ENCODE data around the gene PKNOX2. TPM values are rescaled to one million over a fixed set of nuclear protein-coding genes. Genes with fewer than 3 reads are reported as not detected.

PKNOX2 gene
- total RNA-seq, 1 donor from 2014 or later, result 8.7 TPM

GRCh38 chr11:125350206-125351032, 185.9 kb downstream of the PKNOX2 start:
- no peak overlapping the region for H3K4me3 Mint-ChIP-seq (ENCODE audit: unreplicated experiment)
- no peaks in the 10 kb centered on the region for H3K36me3 Mint-ChIP-seq (ENCODE audit: unreplicated experiment)
- H3K4me1 Mint-ChIP-seq (ENCODE audit: low read depth, unreplicated experiment), result peaks cover 26% of the 10 kb centered on the region
- DNase-seq, result no peak
- peaks cover 7% of the 10 kb centered on the region for H3K27me3 Mint-ChIP-seq (ENCODE audit: unreplicated experiment)
- no peak overlapping the region for H3K27ac Mint-ChIP-seq (ENCODE audit: unreplicated experiment)
- peaks cover 7% of the 10 kb centered on the region for H3K9me3 Mint-ChIP-seq (ENCODE audit: unreplicated experiment)
- TF ChIP-seq CTCF (IDR thresholded peaks at IDR 0.05; ENCODE audit: partially characterized antibody, unreplicated experiment), result no peak

GRCh38 chr11:125351033-125351867, 186.7 kb downstream of the PKNOX2 start:
- Mint-ChIP-seq H3K27ac (ENCODE audit: unreplicated experiment) (no peak overlapping the region), H3K36me3 (ENCODE audit: unreplicated experiment) (no peaks in the 10 kb centered on the region), H3K27me3 (ENCODE audit: unreplicated experiment) (peaks cover 7% of the 10 kb centered on the region), H3K9me3 (ENCODE audit: unreplicated experiment) (peaks cover 7% of the 10 kb centered on the region), H3K4me1 (ENCODE audit: low read depth, unreplicated experiment) (peaks cover 20% of the 10 kb centered on the region), H3K4me3 (ENCODE audit: unreplicated experiment) (no peak overlapping the region)
- DNase-seq, result no peak
- no peak for TF ChIP-seq CTCF (IDR thresholded peaks at IDR 0.05; ENCODE audit: partially characterized antibody, unreplicated experiment)

DNA sequence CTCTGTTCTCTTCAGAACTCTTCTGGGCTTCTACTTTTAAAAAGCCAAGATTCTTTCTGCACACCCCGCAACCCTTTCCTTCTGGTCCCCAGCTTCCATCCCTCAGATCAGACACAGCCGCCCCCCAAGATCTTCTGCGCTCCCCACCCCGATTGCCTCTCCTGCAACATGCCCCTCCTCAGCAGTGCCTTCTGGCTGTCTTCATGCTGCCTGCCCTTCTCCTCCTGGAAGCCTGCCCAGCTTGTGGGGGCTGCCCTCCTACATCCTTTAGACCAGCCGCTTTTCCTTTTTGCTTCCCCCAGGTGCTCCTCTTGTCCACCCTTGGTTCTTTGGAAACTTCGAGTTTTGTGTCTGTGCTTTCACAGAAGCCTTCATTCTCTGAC, 187.3 kb downstream of the PKNOX2 start:
- no peak for TF ChIP-seq CTCF (IDR thresholded peaks at IDR 0.05; ENCODE audit: partially characterized antibody, unreplicated experiment)
- H3K4me3 Mint-ChIP-seq (ENCODE audit: unreplicated experiment), result no peak overlapping the region
- H3K27me3 Mint-ChIP-seq (ENCODE audit: unreplicated experiment), result peaks cover 7% of the 10 kb centered on the region
- H3K36me3 Mint-ChIP-seq (ENCODE audit: unreplicated experiment), result no peaks in the 10 kb centered on the region
- DNase-seq, result no peak
- peaks cover 7% of the 10 kb centered on the region for H3K9me3 Mint-ChIP-seq (ENCODE audit: unreplicated experiment)
- no peak overlapping the region for H3K27ac Mint-ChIP-seq (ENCODE audit: unreplicated experiment)
- peaks cover 17% of the 10 kb centered on the region for H3K4me1 Mint-ChIP-seq (ENCODE audit: low read depth, unreplicated experiment)

GRCh38 chr11:125356797-125357196, 192.2 kb downstream of the PKNOX2 start:
- H3K36me3 Mint-ChIP-seq (ENCODE audit: unreplicated experiment), result no peaks in the 10 kb centered on the region
- no peak overlapping the region for H3K4me3 Mint-ChIP-seq (ENCODE audit: unreplicated experiment)
- peaks cover 6% of the 10 kb centered on the region for H3K4me1 Mint-ChIP-seq (ENCODE audit: low read depth, unreplicated experiment)
- H3K9me3 Mint-ChIP-seq (ENCODE audit: unreplicated experiment), result peaks cover 1% of the 10 kb centered on the region
- TF ChIP-seq CTCF (IDR thresholded peaks at IDR 0.05; ENCODE audit: partially characterized antibody, unreplicated experiment), result no peak
- peaks cover 4% of the 10 kb centered on the region for H3K27me3 Mint-ChIP-seq (ENCODE audit: unreplicated experiment)
- H3K27ac Mint-ChIP-seq (ENCODE audit: unreplicated experiment), result no peak overlapping the region
- DNase-seq, result no peak

All from glutamatergic neuron (in vitro differentiated cells).